PFSK-1 (cell line): ENCODE results near the gene MYOG.

Experiments
- FOXP2 ChIP-seq: optimal IDR thresholded peaks from 2 replicates; pipeline ENCODE3; 2011; ENCODE audit warnings: borderline replicate concordance, control low read depth, inconsistent platforms; ENCODE audit not compliant: insufficient read depth; ENCODE audit errors: extremely low read length, extremely low read depth
- POLR2AphosphoS5 ChIP-seq: IDR thresholded peaks from 2 replicates; pipeline ENCODE4 v1.6.1; 2012; ENCODE audit warnings: low read depth, mild to moderate bottlenecking, control low read depth, low read length, moderate library complexity
- SIN3A ChIP-seq: IDR thresholded peaks from 2 replicates; pipeline ENCODE4 v1.6.1; 2012; ENCODE audit warnings: mild to moderate bottlenecking, low read length, moderate library complexity, borderline replicate concordance; ENCODE audit not compliant: insufficient read depth
- TAF1 ChIP-seq: IDR thresholded peaks from 2 replicates; pipeline ENCODE4 v1.6.1; 2012; ENCODE audit warnings: low read length, control low read depth, borderline replicate concordance; ENCODE audit not compliant: insufficient read depth
- TF ChIP-seq, protein P1 (sequence below), 2 experiments: IDR thresholded peaks; 2 replicates each; pipeline versions ENCODE4 v1.6.1 to v1.8.0; 2011 to 2012; ENCODE audit warnings: low read depth in 2 of 2, low read length in 2 of 2, control low read depth in 1 of 2, inconsistent platforms in 1 of 2, mild to moderate bottlenecking in 1 of 2, moderate library complexity in 1 of 2; ENCODE audit not compliant: insufficient read depth in 1 of 2

Gene MYOG

DNA sequence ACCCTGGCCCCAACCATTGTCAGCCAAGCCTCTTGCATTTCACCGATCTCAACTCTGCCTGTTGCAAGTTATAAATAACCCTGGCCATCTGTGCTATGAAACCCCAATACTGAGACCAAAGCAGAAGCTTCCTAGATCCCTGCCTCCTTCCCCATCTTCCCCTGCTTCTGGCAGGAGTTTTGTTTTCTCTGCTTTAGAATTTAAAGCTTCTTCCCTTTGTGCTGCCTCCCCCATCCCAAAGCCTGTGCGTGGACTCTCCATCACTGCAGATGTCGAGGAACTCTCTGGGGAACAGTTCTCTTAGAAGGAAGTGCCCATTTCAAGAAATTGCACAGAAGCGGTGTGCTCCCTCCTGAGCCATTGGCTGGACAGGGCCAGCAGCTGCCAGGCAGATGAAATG is 17.4 kb upstream of the MYOG start:
- TF ChIP-seq SIN3A (no peak), POLR2AphosphoS5 (no peak), TAF1 (no peak), FOXP2 (no peak)
- TF ChIP-seq, protein P1, sequence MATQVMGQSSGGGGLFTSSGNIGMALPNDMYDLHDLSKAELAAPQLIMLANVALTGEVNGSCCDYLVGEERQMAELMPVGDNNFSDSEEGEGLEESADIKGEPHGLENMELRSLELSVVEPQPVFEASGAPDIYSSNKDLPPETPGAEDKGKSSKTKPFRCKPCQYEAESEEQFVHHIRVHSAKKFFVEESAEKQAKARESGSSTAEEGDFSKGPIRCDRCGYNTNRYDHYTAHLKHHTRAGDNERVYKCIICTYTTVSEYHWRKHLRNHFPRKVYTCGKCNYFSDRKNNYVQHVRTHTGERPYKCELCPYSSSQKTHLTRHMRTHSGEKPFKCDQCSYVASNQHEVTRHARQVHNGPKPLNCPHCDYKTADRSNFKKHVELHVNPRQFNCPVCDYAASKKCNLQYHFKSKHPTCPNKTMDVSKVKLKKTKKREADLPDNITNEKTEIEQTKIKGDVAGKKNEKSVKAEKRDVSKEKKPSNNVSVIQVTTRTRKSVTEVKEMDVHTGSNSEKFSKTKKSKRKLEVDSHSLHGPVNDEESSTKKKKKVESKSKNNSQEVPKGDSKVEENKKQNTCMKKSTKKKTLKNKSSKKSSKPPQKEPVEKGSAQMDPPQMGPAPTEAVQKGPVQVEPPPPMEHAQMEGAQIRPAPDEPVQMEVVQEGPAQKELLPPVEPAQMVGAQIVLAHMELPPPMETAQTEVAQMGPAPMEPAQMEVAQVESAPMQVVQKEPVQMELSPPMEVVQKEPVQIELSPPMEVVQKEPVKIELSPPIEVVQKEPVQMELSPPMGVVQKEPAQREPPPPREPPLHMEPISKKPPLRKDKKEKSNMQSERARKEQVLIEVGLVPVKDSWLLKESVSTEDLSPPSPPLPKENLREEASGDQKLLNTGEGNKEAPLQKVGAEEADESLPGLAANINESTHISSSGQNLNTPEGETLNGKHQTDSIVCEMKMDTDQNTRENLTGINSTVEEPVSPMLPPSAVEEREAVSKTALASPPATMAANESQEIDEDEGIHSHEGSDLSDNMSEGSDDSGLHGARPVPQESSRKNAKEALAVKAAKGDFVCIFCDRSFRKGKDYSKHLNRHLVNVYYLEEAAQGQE (IDR thresholded peaks at IDR 0.05; ENCODE audit: insufficient read depth in 1 of 2, low read depth in 2 of 2, low read length in 2 of 2): 0 out of 4 replicates have a peak, but pooled peaks of 1 of the 2 experiments have one; percentile 16

DNA sequence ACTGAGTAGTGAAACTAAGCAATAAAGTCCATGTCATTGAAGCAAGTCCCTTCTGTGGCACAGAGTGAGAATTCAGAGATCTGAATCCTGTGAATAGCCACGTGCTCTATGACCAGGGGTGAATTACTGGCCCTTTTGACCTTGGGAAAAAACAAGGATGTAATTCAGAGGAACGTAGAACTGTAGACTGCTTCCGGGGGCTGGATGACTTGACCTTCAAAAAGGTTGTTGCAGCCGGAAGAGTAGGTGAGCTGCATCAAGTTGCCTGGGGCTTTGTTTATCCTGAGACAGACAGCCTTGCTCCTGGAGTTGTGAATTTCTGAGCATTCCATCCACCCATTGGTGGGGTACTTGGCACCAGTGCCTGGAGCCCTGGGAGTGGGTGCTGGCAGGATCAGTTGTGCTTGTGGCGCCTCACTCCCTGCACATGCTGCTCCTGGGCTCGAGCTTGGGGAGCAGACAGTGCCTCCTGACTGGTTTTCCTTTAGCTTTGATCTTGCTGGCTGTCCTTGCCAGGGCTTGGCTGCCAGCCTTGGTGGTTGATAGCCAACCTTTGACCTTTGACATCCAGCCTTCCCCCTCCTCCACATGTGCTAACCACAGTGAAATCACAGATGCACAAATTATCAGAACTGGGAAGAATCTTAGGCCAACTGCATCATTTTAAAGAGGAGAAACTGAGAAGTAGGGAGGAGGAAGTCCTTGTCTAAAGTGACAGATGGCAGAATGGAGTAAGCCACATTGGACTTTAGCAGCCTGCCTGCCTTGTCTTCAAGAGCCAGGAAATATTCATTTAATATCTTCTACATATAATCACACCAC is 16.2 kb upstream of the MYOG start:
- TF ChIP-seq, protein P1 (IDR thresholded peaks at IDR 0.05; ENCODE audit: insufficient read depth in 1 of 2, low read depth in 2 of 2, low read length in 2 of 2): no peak
- TF ChIP-seq POLR2AphosphoS5: no peak

DNA sequence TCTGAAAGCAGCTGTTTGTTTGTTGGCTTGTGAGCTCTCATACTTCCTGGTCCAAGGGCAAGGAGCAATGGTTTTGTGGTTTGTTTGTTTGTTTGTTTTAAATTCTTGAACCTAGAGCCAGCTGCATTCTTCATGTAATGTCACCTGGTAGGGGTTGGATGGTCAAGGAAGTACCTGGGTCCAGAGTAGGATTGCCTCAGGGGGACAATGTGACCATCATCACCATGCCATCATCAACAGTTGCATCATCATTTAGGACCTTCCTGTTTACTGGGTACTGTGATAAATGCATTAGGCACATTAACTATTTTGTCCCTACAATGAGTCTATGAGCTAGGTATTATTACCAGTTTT is 14.7 kb upstream of the MYOG start:
- TF ChIP-seq SIN3A: no peak
- no peak for TF ChIP-seq POLR2AphosphoS5
- TF ChIP-seq FOXP2: no peak
- TF ChIP-seq, protein P1 (IDR thresholded peaks at IDR 0.05; ENCODE audit: insufficient read depth in 1 of 2, low read depth in 2 of 2, low read length in 2 of 2): no peak
- no peak for TF ChIP-seq TAF1

DNA sequence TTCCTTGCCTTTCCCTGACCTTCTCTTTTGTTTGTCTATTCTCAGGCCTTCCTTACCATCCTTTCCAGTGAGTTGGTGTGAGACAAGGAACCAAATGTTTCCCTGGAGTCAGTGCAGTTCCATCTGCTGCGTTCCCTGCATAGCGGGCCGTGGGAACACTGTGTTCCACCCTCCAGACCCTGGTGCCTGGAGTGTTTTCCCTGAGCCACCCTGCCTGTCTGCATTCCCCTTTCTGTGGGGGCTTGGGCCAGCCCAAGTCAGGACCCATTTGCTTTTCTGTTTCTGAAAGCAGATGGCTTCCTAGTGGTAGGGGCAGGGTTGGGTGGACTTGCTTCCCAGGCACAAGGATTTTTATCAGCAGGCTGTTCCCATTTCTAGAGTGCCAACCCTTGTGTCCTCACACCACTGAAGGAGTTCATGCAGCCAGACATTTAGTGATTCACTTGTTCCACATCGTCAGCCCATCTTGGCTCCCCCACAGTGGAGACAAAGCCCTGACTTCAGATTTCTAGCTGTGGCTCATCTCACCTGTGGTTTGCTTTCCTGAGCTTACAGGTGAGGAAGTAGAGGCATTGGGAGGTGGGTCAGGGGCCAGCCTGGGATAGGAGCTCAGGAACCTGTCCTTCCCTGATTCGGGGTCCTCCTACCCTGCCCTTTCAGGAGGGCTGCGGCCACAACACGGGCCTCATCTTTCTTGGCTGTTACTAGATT is 14.1 kb upstream of the MYOG start:
- TF ChIP-seq SIN3A (no peak), POLR2AphosphoS5 (no peak), FOXP2 (no peak), TAF1 (no peak)
- TF ChIP-seq, protein P1 (IDR thresholded peaks at IDR 0.05; ENCODE audit: insufficient read depth in 1 of 2, low read depth in 2 of 2, low read length in 2 of 2): no peak
